IgD-negative memory B cell (primary cell): ENCODE measurements around the gene SLC25A39. TPM values are rescaled to one million over a fixed set of nuclear protein-coding genes. Genes with fewer than 3 reads are reported as not detected.

Source experiments
- H3K27ac Mint-ChIP-seq, 3 donors: one replicate each; pipeline ENCODE4 v1.8.0; 2020 to 2022; ENCODE audit warnings: mild to moderate bottlenecking in 3 of 3, mixed read lengths in 3 of 3, moderate library complexity in 1 of 3
- H3K27me3 Mint-ChIP-seq: one replicate; pipeline ENCODE4 v1.8.0; 2021; ENCODE audit warnings: mixed read lengths
- H3K36me3 Mint-ChIP-seq: one replicate; pipeline ENCODE4 v1.8.0; 2020; ENCODE audit warnings: mild to moderate bottlenecking, mixed read lengths
- H3K4me1 Mint-ChIP-seq, 3 donors: one replicate each; pipeline ENCODE4 v1.8.0; 2020 to 2022; ENCODE audit warnings: mixed read lengths in 3 of 3, mild to moderate bottlenecking in 1 of 3
- H3K4me3 Mint-ChIP-seq, 4 donors: one replicate each; pipeline ENCODE4 v1.8.0; 2020 to 2022; ENCODE audit warnings: mild to moderate bottlenecking in 4 of 4, mixed read lengths in 4 of 4, moderate library complexity in 3 of 4
- H3K9me3 Mint-ChIP-seq, 3 donors: one replicate each; pipeline ENCODE4 v1.8.0; 2020 to 2021; ENCODE audit warnings: mixed read lengths in 3 of 3, mild to moderate bottlenecking in 1 of 3
- polyA plus RNA-seq: library from polyadenylated mRNA; unstranded; fragments of 300-500 nt; fragmentation: Illumina TruSeq; gene quantifications from one replicate; pipeline ENCODE4 v1.2.3, GENCODE V29; 2021

Gene SLC25A39
- polyA plus RNA-seq, 1 donor from 2014 or later, result 135 TPM

GRCh38 chr17:44315760-44316731 is 8.6 kb downstream of the SLC25A39 start:
- peaks cover 28% of the 10 kb centered on the region for H3K27me3 Mint-ChIP-seq
- H3K27ac Mint-ChIP-seq, result no peak overlapping the region
- H3K4me1 Mint-ChIP-seq, result peaks cover 8 to 13% (median 9%) of the 10 kb centered on the region in 3 donors
- peak overlapping the region; percentile 14 to 92 (median 76) for H3K4me3 Mint-ChIP-seq
- peaks cover 0 to 4% (median 3%) of the 10 kb centered on the region in 3 donors for H3K9me3 Mint-ChIP-seq
- peaks cover 3% of the 10 kb centered on the region for H3K36me3 Mint-ChIP-seq

GRCh38 chr17:44314869-44315661 is 9.6 kb downstream of the SLC25A39 start:
- Mint-ChIP-seq H3K4me3 (peak overlapping the region; percentile 14 to 92 (median 74)), H3K27me3 (peaks cover 28% of the 10 kb centered on the region), H3K4me1 (peaks cover 10 to 13% (median 12%) of the 10 kb centered on the region in 3 donors), H3K27ac (no peak overlapping the region), H3K36me3 (peaks cover 3% of the 10 kb centered on the region), H3K9me3 (peaks cover 0 to 4% (median 3%) of the 10 kb centered on the region in 3 donors)

GRCh38 chr17:44314524-44314868 is 10.1 kb downstream of the SLC25A39 start:
- H3K27ac Mint-ChIP-seq, result no peak overlapping the region

GRCh38 chr17:44314031-44314430 is 10.6 kb downstream of the SLC25A39 start:
- peak overlapping the region in 2 of 3 donors; percentile 7 to 55 for H3K27ac Mint-ChIP-seq
- H3K27me3 Mint-ChIP-seq, result peaks cover 28% of the 10 kb centered on the region
- H3K9me3 Mint-ChIP-seq, result peaks cover 0 to 4% (median 3%) of the 10 kb centered on the region in 3 donors
- H3K4me3 Mint-ChIP-seq, result peak overlapping the region; percentile 52 to 89 (median 54)
- H3K36me3 Mint-ChIP-seq, result peaks cover 3% of the 10 kb centered on the region
- peaks cover 13 to 15% (median 13%) of the 10 kb centered on the region in 3 donors for H3K4me1 Mint-ChIP-seq

More at GRCh38 chr17:44314524-44314868, 10.1 kb downstream of the SLC25A39 start:
- H3K36me3 Mint-ChIP-seq, result peaks cover 3% of the 10 kb centered on the region
- H3K9me3 Mint-ChIP-seq, result peaks cover 0 to 4% (median 3%) of the 10 kb centered on the region in 3 donors
- peaks cover 13 to 15% (median 13%) of the 10 kb centered on the region in 3 donors for H3K4me1 Mint-ChIP-seq
- peaks cover 28% of the 10 kb centered on the region for H3K27me3 Mint-ChIP-seq
- H3K4me3 Mint-ChIP-seq, result peak overlapping the region; percentile 53 to 89 (median 60)

- Mint-ChIP-seq H3K27me3 (peaks cover 28% of the 10 kb centered on the region), H3K4me3 (no peak overlapping the region), H3K36me3 (peaks cover 1% of the 10 kb centered on the region), H3K4me1 (peaks cover 12 to 13% (median 13%) of the 10 kb centered on the region in 3 donors), H3K27ac (no peak overlapping the region), H3K9me3 (peaks cover 0 to 4% (median 3%) of the 10 kb centered on the region in 3 donors)
Measured at GRCh38 chr17:44312396-44313104, 12.1 kb downstream of the SLC25A39 start.

- peaks cover 0 to 3% (median 0%) of the 10 kb centered on the region in 3 donors for H3K9me3 Mint-ChIP-seq
- peaks cover 27% of the 10 kb centered on the region for H3K27me3 Mint-ChIP-seq
Measured at GRCh38 chr17:44311562-44312181, 13.0 kb downstream of the SLC25A39 start.

GRCh38 chr17:44310609-44311376 is 13.8 kb downstream of the SLC25A39 start:
- peaks cover 24% of the 10 kb centered on the region for H3K27me3 Mint-ChIP-seq
- no peaks in the 10 kb centered on the region for H3K36me3 Mint-ChIP-seq
- peak overlapping the region in 1 of 3 donors; percentile 51 for H3K27ac Mint-ChIP-seq
- peak overlapping the region in 2 of 4 donors; percentile 53 to 78 for H3K4me3 Mint-ChIP-seq
- peaks cover 0 to under 1% (median 0%) of the 10 kb centered on the region in 3 donors for H3K9me3 Mint-ChIP-seq
- peaks cover 7 to 15% (median 14%) of the 10 kb centered on the region in 3 donors for H3K4me1 Mint-ChIP-seq

More at GRCh38 chr17:44311562-44312181, 13.0 kb downstream of the SLC25A39 start:
- H3K36me3 Mint-ChIP-seq, result no peaks in the 10 kb centered on the region
- H3K4me1 Mint-ChIP-seq, result peaks cover 8 to 19% (median 18%) of the 10 kb centered on the region in 3 donors
- no peak overlapping the region for H3K4me3 Mint-ChIP-seq
- H3K27ac Mint-ChIP-seq, result no peak overlapping the region

GRCh38 chr17:44310188-44310587 is 14.4 kb downstream of the SLC25A39 start:
- Mint-ChIP-seq H3K36me3 (no peaks in the 10 kb centered on the region), H3K4me3 (peak overlapping the region in 2 of 4 donors; percentile 53 to 75), H3K4me1 (peaks cover 5 to 12% (median 11%) of the 10 kb centered on the region in 3 donors), H3K27me3 (peaks cover 26% of the 10 kb centered on the region), H3K27ac (peak overlapping the region in 1 of 3 donors; percentile 51), H3K9me3 (no peaks in the 10 kb centered on the region)

GRCh38 chr17:44309472-44309871 is 15.2 kb downstream of the SLC25A39 start:
- no peaks in the 10 kb centered on the region for H3K36me3 Mint-ChIP-seq
- H3K4me1 Mint-ChIP-seq, result peaks cover 5 to 12% (median 11%) of the 10 kb centered on the region in 3 donors
- peak overlapping the region in 3 of 4 donors; percentile 53 to 60 (median 54) for H3K4me3 Mint-ChIP-seq
- peaks cover 22% of the 10 kb centered on the region for H3K27me3 Mint-ChIP-seq
- H3K9me3 Mint-ChIP-seq, result no peaks in the 10 kb centered on the region
- no peak overlapping the region for H3K27ac Mint-ChIP-seq

GRCh38 chr17:44308865-44309264 is 15.8 kb downstream of the SLC25A39 start:
- H3K27ac Mint-ChIP-seq, result peak overlapping the region in 1 of 3 donors; percentile 30
- no peaks in the 10 kb centered on the region for H3K36me3 Mint-ChIP-seq
- peaks cover 18% of the 10 kb centered on the region for H3K27me3 Mint-ChIP-seq
- H3K4me3 Mint-ChIP-seq, result peak overlapping the region in 2 of 4 donors; percentile 54 to 73
- no peaks in the 10 kb centered on the region for H3K9me3 Mint-ChIP-seq
- peaks cover 1 to 12% (median 11%) of the 10 kb centered on the region in 3 donors for H3K4me1 Mint-ChIP-seq

GRCh38 chr17:44308320-44308818 is 16.3 kb downstream of the SLC25A39 start, which contains the start of gene RUNDC3A:
TSS of gene RUNDC3A (plus strand) at chr17:44308601. CDS start at chr17:44308833, 232 bp downstream.
- H3K36me3 Mint-ChIP-seq, result no peaks in the 10 kb centered on the region
- peak within 1 kb of the TSS; percentile 21 to 78 (median 40) for H3K4me3 Mint-ChIP-seq
- no peaks in the 10 kb centered on the region for H3K9me3 Mint-ChIP-seq
- H3K4me1 Mint-ChIP-seq, result peaks cover 0 to 12% (median 11%) of the 10 kb centered on the region in 3 donors
- H3K27ac Mint-ChIP-seq, result peak within 1 kb of the TSS in 1 of 3 donors; percentile 30
- H3K27me3 Mint-ChIP-seq, result peaks cover 21% of the 10 kb centered on the region

- Mint-ChIP-seq H3K27ac (no peak overlapping the region), H3K36me3 (no peaks in the 10 kb centered on the region), H3K4me1 (peaks cover 0 to 14% (median 12%) of the 10 kb centered on the region in 3 donors), H3K27me3 (peaks cover 23% of the 10 kb centered on the region), H3K4me3 (peak overlapping the region in 3 of 4 donors; percentile 21 to 78 (median 61)), H3K9me3 (no peaks in the 10 kb centered on the region)
Measured at GRCh38 chr17:44307387-44308186, 17.0 kb downstream of the SLC25A39 start.
